Neuron (in vitro differentiated cells): ENCODE data around the gene ATG2B.

Experiments
- H2AFZ ChIP-seq: one replicate; pipeline ENCODE4 v1.6.1; 2013; ENCODE audit warnings: low read depth, mild to moderate bottlenecking, inconsistent platforms, low read length, moderate library complexity
- H3K27me3 ChIP-seq: one replicate; pipeline ENCODE4 v1.6.1; 2013; ENCODE audit warnings: low read length; ENCODE audit not compliant: insufficient read depth
- H3K36me3 ChIP-seq: one replicate; pipeline ENCODE4 v1.6.1; 2013; ENCODE audit warnings: low read length; ENCODE audit not compliant: insufficient read depth
- H3K4me1 ChIP-seq: one replicate; pipeline ENCODE4 v1.6.1; 2013; ENCODE audit warnings: low read length; ENCODE audit not compliant: insufficient read depth
- H3K4me3 ChIP-seq: 2 replicates; pipeline ENCODE4 v1.5.1; 2013; ENCODE audit warnings: mild to moderate bottlenecking, low read length, moderate library complexity
- H3K9me3 ChIP-seq: one replicate; pipeline ENCODE4 v1.6.1; 2013; ENCODE audit warnings: low read length

ATG2B gene

DNA sequence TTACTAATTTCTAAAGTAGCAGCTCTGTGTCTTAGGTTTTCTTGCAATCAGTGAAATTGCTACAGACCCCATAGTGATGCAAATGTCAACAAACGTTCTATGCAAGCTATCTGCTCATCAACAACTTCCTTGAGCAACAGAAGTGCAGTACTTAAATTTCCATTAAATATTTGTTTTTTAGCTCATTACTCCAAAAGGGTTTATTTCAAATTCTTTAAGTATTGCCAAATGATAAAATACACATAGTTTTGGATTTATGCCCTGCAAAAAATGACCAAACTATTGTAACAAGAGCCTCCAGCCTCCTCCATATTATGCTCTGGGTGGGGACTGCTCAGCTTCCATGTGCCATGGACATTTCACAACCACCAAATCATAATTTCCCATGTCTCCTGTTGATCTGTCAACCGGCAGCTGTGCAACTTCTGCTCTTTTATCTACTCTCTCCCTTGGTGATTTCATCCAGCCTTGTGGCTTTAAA lies 102.8 kb downstream of the ATG2B start:
- Histone ChIP-seq H3K4me1 (no peaks in the 10 kb centered on the region), H2AFZ (no peak overlapping the region), H3K4me3 (no peak overlapping the region), H3K27me3 (no peaks in the 10 kb centered on the region), H3K9me3 (no peaks in the 10 kb centered on the region), H3K36me3 (no peaks in the 10 kb centered on the region)

GRCh38 chr14:96257900-96258299 lies 105.2 kb downstream of the ATG2B start:
- H3K9me3 ChIP-seq = no peaks in the 10 kb centered on the region
- H3K36me3 ChIP-seq = no peaks in the 10 kb centered on the region
- H3K4me1 ChIP-seq = no peaks in the 10 kb centered on the region
- no peaks in the 10 kb centered on the region for H3K27me3 ChIP-seq
- no peak overlapping the region for H2AFZ ChIP-seq
- H3K4me3 ChIP-seq = no peak overlapping the region

GRCh38 chr14:96257056-96257455 lies 106.1 kb downstream of the ATG2B start:
- H3K36me3 ChIP-seq = no peaks in the 10 kb centered on the region
- H3K27me3 ChIP-seq = no peaks in the 10 kb centered on the region
- H2AFZ ChIP-seq = no peak overlapping the region
- H3K4me3 ChIP-seq = no peak overlapping the region
- H3K4me1 ChIP-seq = no peaks in the 10 kb centered on the region
- H3K9me3 ChIP-seq = no peaks in the 10 kb centered on the region

DNA sequence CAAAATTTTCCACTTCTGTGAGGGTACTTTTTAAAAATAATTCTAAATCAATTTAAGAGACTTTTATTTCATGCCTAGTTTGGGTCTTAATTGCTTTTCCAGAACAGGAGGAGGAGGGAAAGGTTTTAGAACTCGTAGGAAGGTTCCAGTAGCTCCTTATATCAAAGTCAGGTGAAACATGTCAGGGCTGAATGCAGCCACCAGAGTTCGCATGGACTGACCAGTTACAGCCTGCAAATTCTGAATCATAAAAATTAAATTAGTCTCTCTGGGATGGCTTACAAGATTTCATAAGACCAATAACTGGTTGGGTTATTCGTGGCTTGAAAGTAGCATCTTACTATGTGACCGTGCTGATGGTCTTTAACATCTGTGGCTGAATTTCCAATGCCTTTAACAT lies 106.7 kb downstream of the ATG2B start:
- no peak overlapping the region for H2AFZ ChIP-seq
- no peaks in the 10 kb centered on the region for H3K27me3 ChIP-seq
- no peaks in the 10 kb centered on the region for H3K9me3 ChIP-seq
- no peaks in the 10 kb centered on the region for H3K36me3 ChIP-seq
- no peaks in the 10 kb centered on the region for H3K4me1 ChIP-seq
- no peak overlapping the region for H3K4me3 ChIP-seq

DNA sequence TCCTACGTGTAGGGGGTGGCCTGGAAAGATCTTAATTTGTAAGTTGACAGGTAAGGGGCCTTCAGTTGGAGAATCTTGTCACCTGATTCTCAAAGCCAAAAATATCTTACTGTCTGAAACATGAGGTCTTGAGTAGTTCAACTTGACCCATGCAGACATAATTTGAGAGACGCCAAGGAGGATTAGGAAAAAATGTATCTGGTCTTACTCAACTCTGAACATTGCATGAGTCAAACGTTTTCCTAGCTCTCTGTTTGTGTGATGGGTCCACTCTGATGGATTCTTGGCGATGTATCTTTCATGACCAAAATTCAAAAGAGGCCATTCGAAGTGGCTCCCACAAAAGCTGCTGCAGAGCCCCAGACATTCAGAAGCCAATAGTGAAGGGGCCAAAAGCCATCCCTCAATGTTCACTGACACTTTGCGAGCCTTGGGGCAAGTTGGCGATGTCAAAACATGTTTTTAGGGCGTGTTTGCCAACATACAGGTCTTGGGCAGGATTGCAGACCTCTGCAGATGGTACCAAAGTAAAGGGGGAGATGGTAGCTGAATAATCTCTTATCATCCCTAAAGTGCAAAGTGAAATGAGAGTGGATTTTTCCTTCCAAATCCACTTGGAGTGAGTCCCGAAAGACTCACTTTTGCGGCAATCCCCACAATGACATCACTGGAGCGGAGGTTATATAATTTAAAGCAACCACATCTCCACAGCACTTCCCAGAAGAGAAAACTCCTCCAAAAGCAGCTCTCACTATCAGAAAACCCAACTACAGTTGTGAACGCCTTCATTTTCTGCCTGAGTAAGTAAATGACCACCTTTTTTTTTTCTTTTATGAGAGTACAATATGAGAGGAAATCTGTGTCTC lies 107.4 kb downstream of the ATG2B start, which contains the start of gene BDKRB1:
Gene BDKRB1, plus strand, starts transcription at position 710 of the 866 bp plus-strand sequence. CDS start 7,473 bp downstream, outside the sequence.
- no peaks in the 10 kb centered on the region for H3K36me3 ChIP-seq
- H3K9me3 ChIP-seq = no peaks in the 10 kb centered on the region
- H2AFZ ChIP-seq = no peak within 1 kb of the TSS
- no peak within 1 kb of the TSS for H3K4me3 ChIP-seq
- H3K27me3 ChIP-seq = no peaks in the 10 kb centered on the region
- no peaks in the 10 kb centered on the region for H3K4me1 ChIP-seq

DNA sequence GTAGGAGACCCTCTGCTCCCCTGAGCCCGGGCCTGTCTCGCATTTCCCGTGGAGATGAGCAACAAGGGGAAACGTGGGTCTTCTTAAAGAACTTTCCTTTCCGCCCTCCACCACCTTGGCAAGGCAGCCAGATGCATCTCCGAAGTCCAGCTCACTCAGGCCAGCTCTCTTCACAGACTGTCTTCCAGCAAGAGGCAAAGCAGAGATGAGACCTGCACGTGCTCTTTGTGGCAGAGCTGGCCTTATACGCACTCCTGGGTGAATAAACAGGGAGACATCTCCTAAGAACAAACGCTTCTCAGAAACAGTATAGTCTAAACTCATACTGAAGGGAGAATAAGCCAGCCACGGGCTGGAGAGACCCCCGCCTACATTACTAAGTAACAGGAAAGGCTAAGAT lies 108.5 kb downstream of the ATG2B start:
- no peaks in the 10 kb centered on the region for H3K36me3 ChIP-seq

GRCh38 chr14:96252999-96253539 lies 110.1 kb downstream of the ATG2B start:
- no peak overlapping the region for H3K4me3 ChIP-seq
- no peaks in the 10 kb centered on the region for H3K4me1 ChIP-seq
- no peaks in the 10 kb centered on the region for H3K9me3 ChIP-seq
- no peak overlapping the region for H2AFZ ChIP-seq
- H3K36me3 ChIP-seq = no peaks in the 10 kb centered on the region
- H3K27me3 ChIP-seq = no peaks in the 10 kb centered on the region

More for the DNA sequence above, 108.5 kb downstream of the ATG2B start:
- no peak overlapping the region for H3K4me3 ChIP-seq
- H3K4me1 ChIP-seq = no peaks in the 10 kb centered on the region
- no peaks in the 10 kb centered on the region for H3K9me3 ChIP-seq
- no peak overlapping the region for H2AFZ ChIP-seq
- no peaks in the 10 kb centered on the region for H3K27me3 ChIP-seq

DNA sequence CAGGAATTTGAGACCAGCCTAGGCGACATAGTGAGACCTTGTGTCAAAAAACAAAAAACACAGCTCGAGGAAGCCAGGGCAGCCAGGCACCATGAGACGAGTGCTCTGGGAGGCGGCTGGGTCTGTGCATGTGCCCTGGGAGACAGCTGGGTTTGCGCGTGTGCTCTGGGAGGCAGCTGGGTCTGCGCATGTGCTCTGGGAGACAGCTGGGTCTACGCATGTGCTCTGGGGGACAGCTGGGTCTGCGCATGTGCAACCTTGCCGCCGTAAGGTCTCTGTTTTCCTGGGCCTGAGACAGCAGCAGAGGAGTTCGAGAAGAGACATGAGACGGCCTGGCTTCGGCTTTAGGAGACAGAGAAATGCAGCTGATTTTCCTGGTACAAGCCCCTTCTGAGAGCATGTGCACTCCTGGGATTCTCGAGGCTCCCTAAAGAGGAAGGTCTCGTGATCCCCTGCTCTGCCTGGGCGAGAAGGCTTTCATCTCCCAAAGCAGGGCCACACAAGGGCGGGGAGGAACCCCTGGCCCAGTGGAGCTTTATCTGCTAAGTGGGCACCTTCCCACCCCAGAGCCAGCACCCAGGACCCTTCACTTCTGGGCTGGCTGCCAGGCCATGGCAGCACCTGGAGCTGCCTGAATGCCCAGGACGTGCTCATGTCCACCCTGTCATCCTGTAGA lies 110.7 kb downstream of the ATG2B start:
- H3K36me3 ChIP-seq = no peaks in the 10 kb centered on the region
- no peaks in the 10 kb centered on the region for H3K4me1 ChIP-seq
- H3K27me3 ChIP-seq = no peaks in the 10 kb centered on the region
- no peak overlapping the region for H2AFZ ChIP-seq
- no peak overlapping the region for H3K4me3 ChIP-seq
- H3K9me3 ChIP-seq = no peaks in the 10 kb centered on the region

GRCh38 chr14:96251656-96252155 lies 111.4 kb downstream of the ATG2B start:
- Histone ChIP-seq H3K27me3 (no peaks in the 10 kb centered on the region), H2AFZ (no peak overlapping the region), H3K9me3 (no peaks in the 10 kb centered on the region), H3K36me3 (no peaks in the 10 kb centered on the region), H3K4me3 (no peak overlapping the region), H3K4me1 (no peaks in the 10 kb centered on the region)

GRCh38 chr14:96250485-96250884 lies 112.7 kb downstream of the ATG2B start:
- Histone ChIP-seq H2AFZ (no peak overlapping the region), H3K9me3 (no peaks in the 10 kb centered on the region), H3K4me3 (no peak overlapping the region), H3K36me3 (no peaks in the 10 kb centered on the region), H3K27me3 (no peaks in the 10 kb centered on the region), H3K4me1 (no peaks in the 10 kb centered on the region)

DNA sequence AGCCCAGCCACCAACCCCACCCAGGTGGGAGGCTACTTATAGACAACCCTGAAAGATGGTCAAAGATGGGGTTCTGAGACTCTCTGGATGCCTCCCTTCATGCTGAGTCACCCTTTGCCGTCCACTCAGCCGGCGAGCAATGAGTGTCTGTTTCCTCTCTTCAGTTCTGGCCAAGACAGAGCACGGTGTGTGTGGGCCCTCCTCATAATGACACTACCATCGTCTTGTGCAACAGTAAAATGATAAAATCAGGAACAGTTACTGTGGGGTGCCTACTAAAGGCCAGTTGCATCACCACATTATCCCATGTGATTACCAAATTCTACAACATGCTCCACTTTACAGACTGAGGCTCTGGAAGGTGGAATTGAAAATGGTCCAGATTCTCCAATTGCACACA lies 114.1 kb downstream of the ATG2B start:
- H3K27me3 ChIP-seq = no peaks in the 10 kb centered on the region
- no peak overlapping the region for H3K4me3 ChIP-seq
- no peaks in the 10 kb centered on the region for H3K4me1 ChIP-seq
- no peaks in the 10 kb centered on the region for H3K9me3 ChIP-seq
- H3K36me3 ChIP-seq = no peaks in the 10 kb centered on the region
- H2AFZ ChIP-seq = no peak overlapping the region

GRCh38 chr14:96247031-96247430 lies 116.1 kb downstream of the ATG2B start:
- Histone ChIP-seq H2AFZ (no peak overlapping the region), H3K27me3 (no peaks in the 10 kb centered on the region), H3K9me3 (no peaks in the 10 kb centered on the region), H3K4me3 (no peak overlapping the region), H3K4me1 (no peaks in the 10 kb centered on the region), H3K36me3 (no peaks in the 10 kb centered on the region)

DNA sequence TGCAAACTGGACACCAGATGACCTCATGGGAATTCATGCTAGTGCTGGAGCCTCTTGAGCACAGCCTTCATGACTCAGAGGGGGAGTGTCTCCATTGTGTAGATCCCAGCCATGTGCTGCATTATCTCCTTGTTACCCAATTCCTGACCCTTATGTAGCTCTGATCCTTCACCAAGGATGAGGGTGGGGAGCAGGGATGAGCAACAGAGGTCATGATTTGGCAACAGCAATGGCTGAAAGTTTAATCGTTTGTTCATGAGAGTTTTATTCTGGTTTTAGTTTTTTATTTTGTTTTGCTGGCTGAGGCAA lies 116.6 kb downstream of the ATG2B start:
- Histone ChIP-seq H3K4me1 (no peaks in the 10 kb centered on the region), H3K9me3 (no peaks in the 10 kb centered on the region), H2AFZ (no peak overlapping the region), H3K36me3 (no peaks in the 10 kb centered on the region), H3K4me3 (no peak overlapping the region), H3K27me3 (no peaks in the 10 kb centered on the region)
